ENCODE results near the gene PDIA4. TPM values are rescaled to one million over a fixed set of nuclear protein-coding genes. Genes with fewer than 3 reads are reported as not detected.

Gene PDIA4
- total RNA-seq, result 10 to 100 TPM; 33.2 to 58.1 (median 42.8) TPM

GRCh38 chr7:149028346-149029109, at the start of gene PDIA4:
PDIA4 (minus strand) TSS chr7:149028505; CDS start chr7:149028408, 97 bp downstream.
- peak; percentile 100 for DNase-seq (ENCODE audit: extremely low spot score)
- 0% methylated on average over 11 of the region's 87 CpGs for WGBS
- intact Hi-C loops (cut with DNase I), result loop anchor here (2.0 kb wide), 2 partner anchors 36 to 42 kb away; no protein-coding TSS in a partner anchor
- Histone ChIP-seq H3K27me3 (no peaks in the 10 kb centered on the region), H3K4me3 (peak within 1 kb of the TSS; percentile 68 to 88 (median 72)), H3K27ac (replicated peaks in 1 of 4) (peak within 1 kb of the TSS; percentile 85 to 92 (median 90)), H3K4me1 (peaks cover 17 to 30% (median 25%) of the 10 kb centered on the region in 4 donors), H3K9me3 (no peaks in the 10 kb centered on the region), H3K36me3 (peaks cover 0 to 1% (median 0%) of the 10 kb centered on the region in 4 donors)
- peak; percentile 6 to 43 (median 9) for TF ChIP-seq CTCF (IDR thresholded peaks at IDR 0.05)
- TF ChIP-seq POLR2A (IDR thresholded peaks at IDR 0.05; ENCODE audit: low read depth), result peak; percentile 28
- TF ChIP-seq EP300 (IDR thresholded peaks at IDR 0.05), result no peak
- peak; percentile 83 to 89 for TF ChIP-seq POLR2AphosphoS5 (IDR thresholded peaks at IDR 0.05)

- no peak overlapping the region for H3K4me3 ChIP-seq
- H3K36me3 ChIP-seq, result peaks cover 0 to 33% (median 13%) of the 10 kb centered on the region in 4 donors
- H3K4me1 ChIP-seq, result no peaks in the 10 kb centered on the region
- H3K27ac ChIP-seq (replicated peaks in 1 of 4), result no peak overlapping the region
- H3K27me3 ChIP-seq, result no peaks in the 10 kb centered on the region
- 86% methylated on average over 9 of the region's 9 CpGs for WGBS
- no peaks in the 10 kb centered on the region for H3K9me3 ChIP-seq
- no peak for TF ChIP-seq POLR2AphosphoS5 (IDR thresholded peaks at IDR 0.05)
- TF ChIP-seq POLR2A (IDR thresholded peaks at IDR 0.05; ENCODE audit: low read depth), result no peak
- no peak for TF ChIP-seq CTCF (IDR thresholded peaks at IDR 0.05)
- no peak for TF ChIP-seq EP300 (IDR thresholded peaks at IDR 0.05)
- DNase-seq (ENCODE audit: extremely low spot score), result no peak
- intact Hi-C loops (cut with DNase I), result no loop called here
Observed at GRCh38 chr7:149077594-149077993, 49.3 kb upstream of the PDIA4 start.

GRCh38 chr7:149075286-149075685, 47.0 kb upstream of the PDIA4 start:
- 96% methylated on average over 2 of the region's 2 CpGs for WGBS
- peaks cover 0 to 3% (median 0%) of the 10 kb centered on the region in 4 donors for H3K4me1 ChIP-seq
- no peak overlapping the region for H3K4me3 ChIP-seq
- H3K9me3 ChIP-seq, result no peaks in the 10 kb centered on the region
- intact Hi-C loops (cut with DNase I), result no loop called here
- H3K36me3 ChIP-seq, result peaks cover 17 to 56% (median 33%) of the 10 kb centered on the region in 4 donors
- no peak overlapping the region for H3K27ac ChIP-seq (replicated peaks in 1 of 4)
- no peak for DNase-seq (ENCODE audit: extremely low spot score)
- no peaks in the 10 kb centered on the region for H3K27me3 ChIP-seq
- TF ChIP-seq POLR2A (IDR thresholded peaks at IDR 0.05; ENCODE audit: low read depth) (no peak), EP300 (IDR thresholded peaks at IDR 0.05) (no peak), CTCF (IDR thresholded peaks at IDR 0.05) (no peak), POLR2AphosphoS5 (IDR thresholded peaks at IDR 0.05) (no peak)

GRCh38 chr7:149074116-149074885, 46.0 kb upstream of the PDIA4 start:
- H3K4me1 ChIP-seq, result peaks cover 0 to 3% (median 0%) of the 10 kb centered on the region in 4 donors

More at GRCh38 chr7:149074116-149074885, 46.0 kb upstream of the PDIA4 start:
- no peak for DNase-seq (ENCODE audit: extremely low spot score)
- no peak for TF ChIP-seq EP300 (IDR thresholded peaks at IDR 0.05)
- TF ChIP-seq POLR2AphosphoS5 (IDR thresholded peaks at IDR 0.05), result no peak
- no peak for TF ChIP-seq CTCF (IDR thresholded peaks at IDR 0.05)
- TF ChIP-seq POLR2A (IDR thresholded peaks at IDR 0.05; ENCODE audit: low read depth), result no peak
- H3K27me3 ChIP-seq, result no peaks in the 10 kb centered on the region
- 80% methylated on average over 3 of the region's 3 CpGs for WGBS
- no peaks in the 10 kb centered on the region for H3K9me3 ChIP-seq
- H3K4me3 ChIP-seq, result no peak overlapping the region
- peaks cover 17 to 58% (median 34%) of the 10 kb centered on the region in 4 donors for H3K36me3 ChIP-seq
- no peak overlapping the region for H3K27ac ChIP-seq (replicated peaks in 1 of 4)
- intact Hi-C loops (cut with DNase I), result no loop called here
